Measurements from ENCODE around the gene CCDC187.
A peak's percentile ranks its signal among the peaks of the same experiment; 100 is the strongest.

CCDC187 gene

GRCh38 chr9:136226680-136227407 lies 77.0 kb downstream of the CCDC187 start:
- Histone ChIP-seq H3K27ac (ENCODE audit: low read depth in 2 of 2, low read length in 2 of 2) (no peak overlapping the region), H3K9ac (ENCODE audit: low read depth in 1 of 2, low read length in 2 of 2) (no peak overlapping the region), H3K4me1 (ENCODE audit: control insufficient read depth in 2 of 2, insufficient read depth in 2 of 2, low read length in 2 of 2) (peaks cover 0 to 4% of the 10 kb centered on the region in 2 donors), H3K27me3 (ENCODE audit: control insufficient read depth in 2 of 2, insufficient read depth in 2 of 2, low read length in 2 of 2) (no peaks in the 10 kb centered on the region), H3K9me3 (ENCODE audit: control insufficient read depth in 2 of 2, low read length in 2 of 2) (no peaks in the 10 kb centered on the region), H3K4me3 (ENCODE audit: low read length in 2 of 2) (no peak overlapping the region), H3K36me3 (ENCODE audit: control insufficient read depth in 2 of 2, insufficient read depth in 2 of 2, low read length in 2 of 2) (peaks cover 6 to 12% of the 10 kb centered on the region in 2 donors)

GRCh38 chr9:136225748-136226679 lies 77.9 kb downstream of the CCDC187 start:
- H3K4me3 ChIP-seq (ENCODE audit: low read length in 2 of 2) = no peak overlapping the region
- peak overlapping the region; percentile 35 to 62 for H3K27ac ChIP-seq (ENCODE audit: low read depth in 2 of 2, low read length in 2 of 2)
- peaks cover 6 to 15% of the 10 kb centered on the region in 2 donors for H3K36me3 ChIP-seq (ENCODE audit: control insufficient read depth in 2 of 2, insufficient read depth in 2 of 2, low read length in 2 of 2)

GRCh38 chr9:136225366-136225747 lies 78.5 kb downstream of the CCDC187 start:
- Histone ChIP-seq H3K4me1 (ENCODE audit: control insufficient read depth in 2 of 2, insufficient read depth in 2 of 2, low read length in 2 of 2) (peaks cover 0 to 4% of the 10 kb centered on the region in 2 donors), H3K4me3 (ENCODE audit: low read length in 2 of 2) (no peak overlapping the region), H3K36me3 (ENCODE audit: control insufficient read depth in 2 of 2, insufficient read depth in 2 of 2, low read length in 2 of 2) (peaks cover 6 to 17% of the 10 kb centered on the region in 2 donors), H3K9me3 (ENCODE audit: control insufficient read depth in 2 of 2, low read length in 2 of 2) (no peaks in the 10 kb centered on the region), H3K27me3 (ENCODE audit: control insufficient read depth in 2 of 2, insufficient read depth in 2 of 2, low read length in 2 of 2) (no peaks in the 10 kb centered on the region), H3K27ac (ENCODE audit: low read depth in 2 of 2, low read length in 2 of 2) (peak overlapping the region; percentile 4 to 62), H3K9ac (ENCODE audit: low read depth in 1 of 2, low read length in 2 of 2) (no peak overlapping the region)

More at GRCh38 chr9:136225748-136226679, 77.9 kb downstream of the CCDC187 start:
- Histone ChIP-seq H3K4me1 (ENCODE audit: control insufficient read depth in 2 of 2, insufficient read depth in 2 of 2, low read length in 2 of 2) (peaks cover 0 to 4% of the 10 kb centered on the region in 2 donors), H3K9me3 (ENCODE audit: control insufficient read depth in 2 of 2, low read length in 2 of 2) (no peaks in the 10 kb centered on the region), H3K27me3 (ENCODE audit: control insufficient read depth in 2 of 2, insufficient read depth in 2 of 2, low read length in 2 of 2) (no peaks in the 10 kb centered on the region), H3K9ac (ENCODE audit: low read depth in 1 of 2, low read length in 2 of 2) (no peak overlapping the region)

GRCh38 chr9:136223871-136224640 lies 79.8 kb downstream of the CCDC187 start:
- Histone ChIP-seq H3K4me1 (ENCODE audit: control insufficient read depth in 2 of 2, insufficient read depth in 2 of 2, low read length in 2 of 2) (peaks cover 0 to 4% of the 10 kb centered on the region in 2 donors), H3K4me3 (ENCODE audit: low read length in 2 of 2) (no peak overlapping the region), H3K36me3 (ENCODE audit: control insufficient read depth in 2 of 2, insufficient read depth in 2 of 2, low read length in 2 of 2) (peaks cover 6 to 17% of the 10 kb centered on the region in 2 donors), H3K27ac (ENCODE audit: low read depth in 2 of 2, low read length in 2 of 2) (no peak overlapping the region), H3K9ac (ENCODE audit: low read depth in 1 of 2, low read length in 2 of 2) (no peak overlapping the region), H3K27me3 (ENCODE audit: control insufficient read depth in 2 of 2, insufficient read depth in 2 of 2, low read length in 2 of 2) (no peaks in the 10 kb centered on the region), H3K9me3 (ENCODE audit: control insufficient read depth in 2 of 2, low read length in 2 of 2) (no peaks in the 10 kb centered on the region)

- Histone ChIP-seq H3K9me3 (ENCODE audit: control insufficient read depth in 2 of 2, low read length in 2 of 2) (no peaks in the 10 kb centered on the region), H3K27ac (ENCODE audit: low read depth in 2 of 2, low read length in 2 of 2) (no peak overlapping the region), H3K4me1 (ENCODE audit: control insufficient read depth in 2 of 2, insufficient read depth in 2 of 2, low read length in 2 of 2) (peaks cover 0 to 4% of the 10 kb centered on the region in 2 donors)
These were observed 81.0 kb downstream of the CCDC187 start for GRCh38 chr9:136222906-136223285.

GRCh38 chr9:136222166-136222905 lies 81.6 kb downstream of the CCDC187 start:
- H3K4me3 ChIP-seq (ENCODE audit: low read length in 2 of 2) = no peak overlapping the region
- H3K27ac ChIP-seq (ENCODE audit: low read depth in 2 of 2, low read length in 2 of 2) = no peak overlapping the region
- H3K9ac ChIP-seq (ENCODE audit: low read depth in 1 of 2, low read length in 2 of 2) = no peak overlapping the region
- H3K27me3 ChIP-seq (ENCODE audit: control insufficient read depth in 2 of 2, insufficient read depth in 2 of 2, low read length in 2 of 2) = no peaks in the 10 kb centered on the region
- H3K36me3 ChIP-seq (ENCODE audit: control insufficient read depth in 2 of 2, insufficient read depth in 2 of 2, low read length in 2 of 2) = peaks cover 6 to 23% of the 10 kb centered on the region in 2 donors
- peaks cover 0 to 4% of the 10 kb centered on the region in 2 donors for H3K4me1 ChIP-seq (ENCODE audit: control insufficient read depth in 2 of 2, insufficient read depth in 2 of 2, low read length in 2 of 2)
- H3K9me3 ChIP-seq (ENCODE audit: control insufficient read depth in 2 of 2, low read length in 2 of 2) = no peaks in the 10 kb centered on the region

More at GRCh38 chr9:136222906-136223285, 81.0 kb downstream of the CCDC187 start:
- H3K36me3 ChIP-seq (ENCODE audit: control insufficient read depth in 2 of 2, insufficient read depth in 2 of 2, low read length in 2 of 2) = peaks cover 6 to 23% of the 10 kb centered on the region in 2 donors
- H3K9ac ChIP-seq (ENCODE audit: low read depth in 1 of 2, low read length in 2 of 2) = no peak overlapping the region
- no peak overlapping the region for H3K4me3 ChIP-seq (ENCODE audit: low read length in 2 of 2)
- no peaks in the 10 kb centered on the region for H3K27me3 ChIP-seq (ENCODE audit: control insufficient read depth in 2 of 2, insufficient read depth in 2 of 2, low read length in 2 of 2)

- Histone ChIP-seq H3K27me3 (ENCODE audit: control insufficient read depth in 2 of 2, insufficient read depth in 2 of 2, low read length in 2 of 2) (no peaks in the 10 kb centered on the region), H3K9me3 (ENCODE audit: control insufficient read depth in 2 of 2, low read length in 2 of 2) (no peaks in the 10 kb centered on the region), H3K4me1 (ENCODE audit: control insufficient read depth in 2 of 2, insufficient read depth in 2 of 2, low read length in 2 of 2) (no peaks in the 10 kb centered on the region), H3K27ac (ENCODE audit: low read depth in 2 of 2, low read length in 2 of 2) (no peak overlapping the region), H3K9ac (ENCODE audit: low read depth in 1 of 2, low read length in 2 of 2) (no peak overlapping the region), H3K4me3 (ENCODE audit: low read length in 2 of 2) (no peak overlapping the region), H3K36me3 (ENCODE audit: control insufficient read depth in 2 of 2, insufficient read depth in 2 of 2, low read length in 2 of 2) (peaks cover 6 to 36% of the 10 kb centered on the region in 2 donors)
These were observed 83.7 kb downstream of the CCDC187 start for GRCh38 chr9:136220017-136220729.

- H3K27ac ChIP-seq (ENCODE audit: low read depth in 2 of 2, low read length in 2 of 2) = no peak overlapping the region
- peaks cover 8 to 43% of the 10 kb centered on the region in 2 donors for H3K36me3 ChIP-seq (ENCODE audit: control insufficient read depth in 2 of 2, insufficient read depth in 2 of 2, low read length in 2 of 2)
These were observed 84.6 kb downstream of the CCDC187 start for GRCh38 chr9:136219276-136219675.

GRCh38 chr9:136218673-136219072 lies 85.2 kb downstream of the CCDC187 start:
- Histone ChIP-seq H3K9me3 (ENCODE audit: control insufficient read depth in 2 of 2, low read length in 2 of 2) (no peaks in the 10 kb centered on the region), H3K4me3 (ENCODE audit: low read length in 2 of 2) (no peak overlapping the region), H3K36me3 (ENCODE audit: control insufficient read depth in 2 of 2, insufficient read depth in 2 of 2, low read length in 2 of 2) (peaks cover 7 to 47% of the 10 kb centered on the region in 2 donors), H3K9ac (ENCODE audit: low read depth in 1 of 2, low read length in 2 of 2) (no peak overlapping the region), H3K27ac (ENCODE audit: low read depth in 2 of 2, low read length in 2 of 2) (no peak overlapping the region), H3K27me3 (ENCODE audit: control insufficient read depth in 2 of 2, insufficient read depth in 2 of 2, low read length in 2 of 2) (no peaks in the 10 kb centered on the region), H3K4me1 (ENCODE audit: control insufficient read depth in 2 of 2, insufficient read depth in 2 of 2, low read length in 2 of 2) (no peaks in the 10 kb centered on the region)

More at GRCh38 chr9:136219276-136219675, 84.6 kb downstream of the CCDC187 start:
- H3K4me3 ChIP-seq (ENCODE audit: low read length in 2 of 2) = no peak overlapping the region
- no peaks in the 10 kb centered on the region for H3K27me3 ChIP-seq (ENCODE audit: control insufficient read depth in 2 of 2, insufficient read depth in 2 of 2, low read length in 2 of 2)
- H3K4me1 ChIP-seq (ENCODE audit: control insufficient read depth in 2 of 2, insufficient read depth in 2 of 2, low read length in 2 of 2) = no peaks in the 10 kb centered on the region
- no peaks in the 10 kb centered on the region for H3K9me3 ChIP-seq (ENCODE audit: control insufficient read depth in 2 of 2, low read length in 2 of 2)
- no peak overlapping the region for H3K9ac ChIP-seq (ENCODE audit: low read depth in 1 of 2, low read length in 2 of 2)
